HFFc6 (cell line): ENCODE data around the gene TMBIM4. TPM values are rescaled to one million over a fixed set of nuclear protein-coding genes. Genes with fewer than 3 reads are reported as not detected.

Experiments used
- DNase-seq: peaks from one replicate; pipeline ENCODE4 v3.0.0-alpha.2; 2018
- H3K27ac Mint-ChIP-seq: 2 replicates; pipeline ENCODE4 v1.8.0; 2020; ENCODE audit warnings: mild to moderate bottlenecking, mixed read lengths
- H3K27me3 Mint-ChIP-seq: 2 replicates; pipeline ENCODE4 v1.8.0; 2021; ENCODE audit warnings: mild to moderate bottlenecking, moderate library complexity, mixed read lengths; ENCODE audit not compliant: insufficient read depth
- H3K36me3 Mint-ChIP-seq: 2 replicates; pipeline ENCODE4 v1.8.0; 2021; ENCODE audit warnings: low read depth, mixed read lengths
- H3K4me1 Mint-ChIP-seq: 2 replicates; pipeline ENCODE4 v1.8.0; 2020; ENCODE audit warnings: low read depth, mixed read lengths
- H3K4me3 Mint-ChIP-seq: 2 replicates; pipeline ENCODE4 v1.8.0; 2020; ENCODE audit warnings: mild to moderate bottlenecking, moderate library complexity, mixed read lengths
- H3K9me3 Mint-ChIP-seq: 2 replicates; pipeline ENCODE4 v1.8.0; 2020; ENCODE audit warnings: mild to moderate bottlenecking, mixed read lengths
- total RNA-seq, 6 experiments: library from RNA; stranded (reverse); fragmentation: NEBNext Ultra II Directional; extraction: Animal tissue kit (Norgen Biotek cat#: 25700); gene quantifications; 2 replicates in 1 of 6; 3 replicates in 5 of 6; pipeline ENCODE4 v1.2.3, GENCODE V29; 2021
- TF ChIP-seq, protein P1 (sequence below): fragments of 200-600 bp; sonication (generic); IDR thresholded peaks from 2 replicates; pipeline ENCODE4 v1.5.0; 2021; ENCODE audit warnings: antibody characterized with exemption, mild to moderate bottlenecking

TMBIM4 gene
- total RNA-seq, 6 experiments from 2014 or later = 92.3 to 112 (median 104) TPM

DNA sequence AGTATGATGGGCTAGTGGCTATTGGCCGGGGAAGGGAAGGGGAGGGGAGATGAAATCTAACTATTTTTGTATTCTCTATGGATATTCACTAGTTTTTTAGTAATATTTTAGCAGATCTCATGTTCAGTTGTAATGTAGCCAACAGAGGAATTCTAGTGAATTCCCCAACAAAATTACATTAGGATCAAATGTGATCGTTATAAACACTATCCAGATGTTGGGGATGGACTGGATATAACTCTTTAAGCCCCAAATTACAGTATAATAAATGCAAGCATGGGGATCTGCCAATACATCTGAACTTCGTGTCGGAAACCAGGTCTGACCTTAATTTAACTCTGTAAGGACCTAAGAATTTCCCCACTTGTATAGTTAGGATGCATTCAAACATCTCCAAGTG is 60.7 kb downstream of the TMBIM4 start:
- H3K27ac Mint-ChIP-seq = no peak overlapping the region
- H3K9me3 Mint-ChIP-seq = no peaks in the 10 kb centered on the region
- TF ChIP-seq, protein P1, sequence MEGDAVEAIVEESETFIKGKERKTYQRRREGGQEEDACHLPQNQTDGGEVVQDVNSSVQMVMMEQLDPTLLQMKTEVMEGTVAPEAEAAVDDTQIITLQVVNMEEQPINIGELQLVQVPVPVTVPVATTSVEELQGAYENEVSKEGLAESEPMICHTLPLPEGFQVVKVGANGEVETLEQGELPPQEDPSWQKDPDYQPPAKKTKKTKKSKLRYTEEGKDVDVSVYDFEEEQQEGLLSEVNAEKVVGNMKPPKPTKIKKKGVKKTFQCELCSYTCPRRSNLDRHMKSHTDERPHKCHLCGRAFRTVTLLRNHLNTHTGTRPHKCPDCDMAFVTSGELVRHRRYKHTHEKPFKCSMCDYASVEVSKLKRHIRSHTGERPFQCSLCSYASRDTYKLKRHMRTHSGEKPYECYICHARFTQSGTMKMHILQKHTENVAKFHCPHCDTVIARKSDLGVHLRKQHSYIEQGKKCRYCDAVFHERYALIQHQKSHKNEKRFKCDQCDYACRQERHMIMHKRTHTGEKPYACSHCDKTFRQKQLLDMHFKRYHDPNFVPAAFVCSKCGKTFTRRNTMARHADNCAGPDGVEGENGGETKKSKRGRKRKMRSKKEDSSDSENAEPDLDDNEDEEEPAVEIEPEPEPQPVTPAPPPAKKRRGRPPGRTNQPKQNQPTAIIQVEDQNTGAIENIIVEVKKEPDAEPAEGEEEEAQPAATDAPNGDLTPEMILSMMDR = no peak
- no peak overlapping the region for H3K4me3 Mint-ChIP-seq
- DNase-seq = no peak
- H3K4me1 Mint-ChIP-seq = peaks cover 43% of the 10 kb centered on the region
- H3K36me3 Mint-ChIP-seq = no peaks in the 10 kb centered on the region
- H3K27me3 Mint-ChIP-seq = no peaks in the 10 kb centered on the region

DNA sequence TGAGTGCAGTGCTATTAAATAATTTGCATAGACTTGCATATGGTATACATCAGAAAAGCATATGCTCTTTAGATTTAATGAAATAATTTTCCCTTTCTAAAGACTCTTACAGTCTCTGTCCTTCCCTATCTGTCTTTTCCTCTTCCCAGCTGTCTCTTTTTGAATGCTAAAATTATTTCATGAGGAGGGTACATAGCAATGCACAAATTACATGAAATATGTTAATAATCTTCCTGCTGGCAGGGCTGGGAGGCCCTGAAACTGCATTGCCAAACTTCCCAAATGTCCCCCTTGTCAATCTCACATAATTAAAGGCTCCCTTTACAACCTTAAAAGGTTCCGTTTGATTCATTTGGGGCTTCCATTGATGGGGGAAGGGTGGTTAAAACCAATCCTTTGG is 61.4 kb downstream of the TMBIM4 start:
- peaks cover 50% of the 10 kb centered on the region for H3K4me1 Mint-ChIP-seq
- no peaks in the 10 kb centered on the region for H3K36me3 Mint-ChIP-seq
- DNase-seq = no peak
- H3K27ac Mint-ChIP-seq = no peak overlapping the region
- TF ChIP-seq, protein P1 = no peak
- H3K9me3 Mint-ChIP-seq = no peaks in the 10 kb centered on the region
- no peaks in the 10 kb centered on the region for H3K27me3 Mint-ChIP-seq
- no peak overlapping the region for H3K4me3 Mint-ChIP-seq

DNA sequence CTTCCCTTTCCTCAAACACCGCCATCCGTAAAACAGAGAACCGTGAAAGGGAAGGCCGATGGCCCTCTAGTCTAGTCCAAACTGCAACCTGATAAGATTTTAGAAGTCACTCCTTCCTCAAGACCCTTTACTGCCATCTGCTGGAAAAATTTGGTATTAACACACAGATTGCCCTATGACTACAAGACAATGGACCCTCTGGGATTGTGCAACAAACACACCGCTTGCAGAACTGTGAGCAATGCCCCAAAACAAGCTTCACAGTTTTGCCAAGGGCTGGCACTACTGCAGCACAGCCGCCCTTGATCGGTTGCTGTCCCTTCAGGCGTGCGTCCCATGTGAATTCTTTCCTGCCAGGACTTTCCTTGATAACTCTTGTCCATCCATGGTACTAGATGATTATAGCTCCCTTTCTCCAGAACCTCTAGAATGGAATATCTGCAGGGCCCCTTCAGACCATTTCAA is 62.3 kb downstream of the TMBIM4 start:
- peak overlapping the region; percentile 73 for H3K4me3 Mint-ChIP-seq
- TF ChIP-seq, protein P1 = peak; percentile 93
- peak; percentile 94 for DNase-seq
- no peaks in the 10 kb centered on the region for H3K27me3 Mint-ChIP-seq
- H3K27ac Mint-ChIP-seq = peak overlapping the region; percentile 81
- no peaks in the 10 kb centered on the region for H3K36me3 Mint-ChIP-seq
- H3K9me3 Mint-ChIP-seq = no peaks in the 10 kb centered on the region
- peaks cover 59% of the 10 kb centered on the region for H3K4me1 Mint-ChIP-seq

DNA sequence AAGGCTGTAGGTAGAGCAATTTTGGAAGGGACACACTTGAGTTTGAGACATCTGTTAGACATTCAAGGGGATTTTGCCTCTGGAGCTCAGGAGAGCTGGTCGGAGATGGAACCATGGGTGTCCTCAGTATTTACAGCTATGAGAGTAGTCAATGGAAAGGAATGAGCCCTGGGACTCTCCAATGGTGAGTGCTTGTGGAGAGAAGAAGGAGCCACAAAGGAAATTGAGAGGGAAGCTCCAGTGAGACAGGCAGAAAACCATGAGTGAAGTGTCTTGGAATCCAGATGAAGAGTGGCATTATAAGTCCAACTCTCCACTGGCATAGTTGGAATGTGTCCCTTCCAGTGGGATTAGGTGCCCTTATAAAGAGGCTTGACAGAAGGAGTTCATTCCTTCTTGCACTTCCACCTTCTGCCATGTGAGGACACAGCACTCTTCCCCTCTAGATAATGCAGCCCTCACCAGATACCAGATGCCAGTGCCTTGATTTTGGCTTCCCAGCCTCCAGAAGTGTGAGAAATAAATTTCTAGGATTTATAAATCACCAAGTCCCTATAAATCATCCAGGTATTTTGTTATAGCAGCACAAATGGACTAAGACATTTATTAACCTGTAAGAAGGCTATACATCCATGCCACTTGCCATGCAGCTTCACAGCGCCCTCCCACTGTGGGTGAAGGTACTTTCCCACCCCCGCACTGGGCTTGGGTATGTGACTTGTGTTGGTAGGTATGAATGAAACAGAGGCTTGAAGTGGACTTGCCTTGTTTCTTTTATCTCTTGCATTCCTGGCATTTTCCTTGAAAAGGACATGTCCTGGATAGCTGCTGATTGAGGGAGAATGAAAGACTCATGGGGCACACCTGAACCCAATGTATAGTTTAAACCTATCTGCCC is 66.5 kb downstream of the TMBIM4 start:
- DNase-seq = peak; percentile 43
- Mint-ChIP-seq H3K27me3 (peaks cover 5% of the 10 kb centered on the region), H3K9me3 (peaks cover 10% of the 10 kb centered on the region)

GRCh38 chr12:66092559-66093269 is 77.1 kb downstream of the TMBIM4 start:
- TF ChIP-seq, protein P1 = no peak
- H3K36me3 Mint-ChIP-seq = no peaks in the 10 kb centered on the region
- peaks cover 5% of the 10 kb centered on the region for H3K27me3 Mint-ChIP-seq
- H3K4me3 Mint-ChIP-seq = no peak overlapping the region; the same call in 1 of the 2 replicates
- DNase-seq = no peak
- peaks cover 9% of the 10 kb centered on the region for H3K9me3 Mint-ChIP-seq
- H3K27ac Mint-ChIP-seq = peak overlapping the region; percentile 61
- H3K4me1 Mint-ChIP-seq = peaks cover 10% of the 10 kb centered on the region

More for the DNA sequence above, 66.5 kb downstream of the TMBIM4 start:
- Mint-ChIP-seq H3K4me1 (peaks cover 35% of the 10 kb centered on the region), H3K36me3 (peaks cover 7% of the 10 kb centered on the region; the same call in 1 of the 2 replicates), H3K4me3 (no peak overlapping the region), H3K27ac (no peak overlapping the region)
- TF ChIP-seq, protein P1 = peak; percentile 62
